ENCODE data around the gene EPB42.

EPB42 gene

DNA sequence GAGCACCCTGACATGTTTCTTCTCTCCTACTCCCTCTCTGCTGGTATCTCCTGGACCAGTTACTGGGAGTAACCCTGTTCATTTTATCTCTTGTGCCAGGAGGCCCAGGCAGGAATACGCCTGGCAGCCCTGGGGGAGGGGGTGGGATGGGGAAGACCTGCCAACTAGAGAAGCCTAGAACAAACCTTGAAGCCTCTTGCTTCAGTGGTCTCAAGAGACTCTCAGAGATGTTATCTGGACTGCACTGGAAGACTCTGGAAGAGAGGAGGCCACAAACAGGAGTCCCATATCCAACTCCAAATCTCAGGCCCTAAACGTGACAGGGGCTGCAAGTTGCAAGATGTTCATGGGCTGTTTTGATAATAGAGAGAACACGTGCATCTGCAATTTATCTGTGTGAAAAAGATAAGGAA, at the start of gene EPB42:
EPB42 (minus strand) TSS at position 28 of the 413 bp plus-strand sequence. CDS start 193 bp downstream, outside the sequence.
- DNase-seq: no peak

DNA sequence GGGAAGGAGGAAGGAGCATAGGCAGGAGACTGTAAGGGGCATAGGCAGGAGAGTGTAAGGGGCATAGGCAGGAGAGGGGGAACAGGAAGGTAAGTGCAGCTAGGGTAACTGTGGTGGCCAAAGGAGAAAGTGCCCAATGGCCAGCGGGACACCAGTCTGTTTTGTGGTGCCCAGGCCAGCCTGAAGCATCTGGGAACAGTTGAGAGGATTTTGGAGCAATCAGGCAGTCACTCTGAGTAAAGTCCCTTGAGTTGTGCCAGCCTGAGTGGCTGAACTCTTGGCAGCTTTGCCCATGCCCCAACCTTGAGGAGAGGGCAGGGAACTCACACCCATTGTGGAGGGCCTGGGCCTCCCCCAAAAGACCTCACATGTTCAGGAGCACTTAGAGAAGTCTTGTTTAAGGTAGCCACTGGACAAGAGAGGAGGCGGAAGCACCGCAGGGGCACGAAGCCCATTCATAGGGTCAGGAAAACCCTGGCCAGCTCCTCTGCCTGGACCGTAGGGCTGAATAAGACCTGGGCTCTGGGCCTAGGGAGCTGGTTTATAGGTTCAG, 49.4 kb upstream of the EPB42 start:
- DNase-seq: no peak

DNA sequence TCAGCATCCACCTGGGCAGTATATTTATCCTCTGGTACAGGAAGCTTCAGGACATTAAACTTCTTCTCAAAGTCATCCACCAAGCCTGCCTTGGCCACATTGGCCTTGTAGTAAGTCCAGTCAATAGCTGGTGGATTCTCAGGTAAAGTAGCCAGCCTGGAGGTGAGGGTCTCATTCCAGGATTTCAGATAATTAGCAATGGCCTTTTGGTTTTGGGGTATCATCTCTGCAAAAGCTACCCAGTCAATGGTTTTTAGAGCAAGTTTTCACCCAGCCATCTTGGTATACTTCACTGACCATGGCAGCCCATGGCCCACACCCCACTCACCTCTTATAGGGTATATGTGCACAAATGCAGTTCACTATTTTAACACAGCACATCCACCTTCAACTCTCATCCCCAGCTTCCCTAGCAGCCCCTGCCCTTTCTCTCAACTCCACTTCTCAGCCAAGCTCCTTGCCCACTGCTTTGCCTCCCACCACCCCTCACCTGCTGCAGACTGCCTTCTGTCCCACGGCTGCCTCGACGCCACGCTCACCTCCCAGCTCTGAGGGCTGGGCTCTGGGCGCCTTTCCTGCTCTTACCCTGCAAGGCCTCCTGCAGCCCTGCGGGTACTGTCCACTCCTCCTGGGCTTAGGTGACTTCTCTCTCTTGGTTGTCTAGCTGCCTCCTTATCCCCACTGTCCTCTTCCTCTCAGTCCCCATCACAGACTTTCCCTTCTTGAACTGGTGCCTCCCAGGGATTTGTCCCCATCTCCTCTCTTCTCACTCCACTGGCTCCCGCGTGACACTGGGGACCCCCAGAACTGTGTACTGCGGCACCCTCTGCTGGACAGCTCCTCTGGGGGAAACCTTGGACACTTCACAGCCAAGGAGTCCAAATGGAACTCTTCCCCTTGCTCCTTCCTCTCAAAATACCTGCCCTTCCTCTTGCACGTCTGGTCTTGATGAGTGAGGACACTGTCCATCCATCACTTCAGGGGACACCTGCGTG, 47.6 kb upstream of the EPB42 start:
- DNase-seq: no peak

DNA sequence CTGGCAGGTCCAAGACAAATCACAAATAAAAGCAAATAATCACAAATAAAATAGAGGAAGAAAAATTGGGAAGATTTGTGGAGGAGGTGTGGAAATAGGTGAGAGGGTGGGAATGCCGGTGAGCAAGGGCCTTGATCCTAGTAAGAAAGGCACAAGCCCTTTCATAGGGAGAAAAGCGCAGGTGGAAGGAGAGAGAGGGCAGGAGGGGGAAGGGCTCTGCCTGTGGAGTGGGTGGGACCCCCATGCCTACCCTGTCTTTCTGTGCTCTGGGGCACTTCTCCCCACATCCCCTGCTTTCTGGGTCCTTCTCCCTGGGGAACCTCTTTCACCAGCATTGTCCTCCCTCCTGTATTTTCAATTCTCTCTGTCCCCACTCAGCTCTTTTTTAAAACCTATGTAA, 46.6 kb upstream of the EPB42 start:
- no peak for DNase-seq

DNA sequence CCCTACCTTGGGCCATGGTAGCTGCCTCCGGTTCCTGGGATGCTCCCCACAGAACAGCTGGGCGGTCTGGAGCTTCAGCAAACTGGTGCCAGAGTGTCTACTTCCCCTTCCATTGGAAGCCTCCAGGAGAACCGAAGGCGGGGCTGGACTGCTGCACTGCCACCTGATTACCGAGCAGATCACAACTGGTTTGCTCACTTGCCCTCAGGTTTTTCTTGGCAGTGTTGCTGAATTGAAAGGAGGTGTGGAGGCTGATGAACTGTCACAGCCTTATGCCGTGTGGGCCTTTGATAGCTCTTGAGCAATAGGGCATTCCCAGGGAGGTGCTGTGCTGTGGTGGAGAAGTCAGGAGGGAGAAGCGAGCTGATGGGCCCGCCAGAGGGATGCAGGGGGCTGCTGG, 46.0 kb upstream of the EPB42 start, which contains the start of gene TGM5:
TGM5 (minus strand) TSS at position 95 of the 400 bp plus-strand sequence; CDS start at position 16, 79 bp downstream.
- no peak for DNase-seq

DNA sequence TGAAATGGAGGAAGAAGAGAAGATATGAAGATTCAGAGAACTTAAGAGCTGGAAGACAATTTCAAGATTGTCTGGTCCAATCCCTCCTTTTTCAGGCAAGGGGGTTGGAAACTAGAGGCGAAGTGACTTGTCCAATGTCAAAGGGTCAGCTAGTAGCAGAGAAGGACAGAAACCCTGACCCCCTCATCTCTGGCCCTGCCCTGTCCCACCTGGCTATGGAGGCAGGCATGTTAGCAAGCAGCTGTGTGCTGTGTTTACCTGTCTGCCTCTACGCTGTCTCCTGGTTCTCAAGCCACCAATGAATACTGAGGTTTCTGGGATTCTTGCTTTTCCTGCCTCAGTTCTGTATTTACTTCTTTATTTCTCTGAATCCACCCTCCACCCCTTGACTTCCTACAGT, 45.6 kb upstream of the EPB42 start:
- DNase-seq: no peak

DNA sequence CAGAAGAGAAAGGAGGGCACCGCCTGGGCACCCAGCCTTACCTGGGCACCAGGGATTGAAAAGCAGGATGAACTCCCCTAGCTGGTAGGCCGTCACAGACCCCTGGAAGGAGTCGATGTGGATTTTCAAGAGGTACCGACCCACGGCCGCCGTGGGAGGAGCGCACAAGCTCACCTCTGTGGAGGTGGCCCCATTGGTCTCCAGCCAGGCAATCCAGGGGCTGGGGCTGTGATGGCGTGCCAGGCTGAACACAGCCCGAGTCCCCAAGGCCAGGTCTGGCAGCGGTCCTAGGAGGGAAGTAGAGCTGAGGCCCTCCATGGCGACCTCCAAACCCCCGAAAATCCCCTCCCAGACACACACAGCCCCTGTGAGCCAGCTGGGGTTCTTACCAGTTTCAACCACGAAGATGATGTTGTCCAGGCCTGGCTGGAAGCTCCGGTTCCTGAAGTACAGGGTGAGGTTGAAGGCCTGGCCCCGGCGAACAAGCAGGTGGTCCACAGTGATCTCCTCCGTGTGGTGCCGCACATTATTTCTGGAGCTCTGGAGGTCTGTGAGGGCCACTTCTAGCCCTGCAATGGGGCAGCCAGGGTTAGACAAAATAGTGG, 39.3 kb upstream of the EPB42 start:
- DNase-seq: no peak

DNA sequence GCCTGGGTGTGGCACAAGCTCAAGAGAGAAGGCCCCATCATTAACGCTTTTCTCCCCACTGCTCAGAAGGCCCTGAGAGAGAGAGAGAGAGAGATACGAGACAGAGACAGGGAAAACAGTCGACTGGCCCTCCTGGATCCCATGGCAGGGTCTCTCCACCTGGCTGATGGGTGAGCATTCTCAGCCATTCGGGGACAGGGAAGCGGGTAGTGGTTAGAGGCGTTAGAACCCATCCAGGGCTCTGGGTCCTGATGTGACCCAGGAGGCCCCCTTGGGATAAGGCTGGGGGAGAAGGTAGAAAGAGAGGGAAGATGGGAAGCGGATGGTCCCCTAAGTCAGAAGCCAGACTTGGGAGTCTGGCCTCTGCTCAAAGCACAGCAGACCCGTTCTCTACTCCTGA, 38.0 kb upstream of the EPB42 start:
- DNase-seq: no peak

DNA sequence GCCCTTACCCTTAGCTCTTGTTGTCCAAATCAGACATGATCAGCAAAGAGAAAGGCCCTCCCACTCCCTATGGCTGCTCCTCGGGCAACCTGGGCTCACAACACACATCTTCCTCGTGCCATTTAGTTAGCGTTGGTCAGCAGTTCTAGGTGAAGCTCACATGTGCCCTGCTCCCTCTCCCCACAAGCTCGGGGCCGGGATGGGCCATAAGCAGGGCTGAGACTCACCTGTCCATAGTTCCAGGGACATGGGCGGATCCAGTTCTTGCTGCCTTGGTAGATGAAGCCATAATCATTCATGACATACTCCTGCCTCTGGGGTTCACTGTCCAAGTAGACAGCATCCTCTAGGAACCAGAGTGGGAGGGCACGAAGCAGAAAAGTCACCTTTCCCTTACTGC, 35.5 kb upstream of the EPB42 start:
- no peak for DNase-seq

DNA sequence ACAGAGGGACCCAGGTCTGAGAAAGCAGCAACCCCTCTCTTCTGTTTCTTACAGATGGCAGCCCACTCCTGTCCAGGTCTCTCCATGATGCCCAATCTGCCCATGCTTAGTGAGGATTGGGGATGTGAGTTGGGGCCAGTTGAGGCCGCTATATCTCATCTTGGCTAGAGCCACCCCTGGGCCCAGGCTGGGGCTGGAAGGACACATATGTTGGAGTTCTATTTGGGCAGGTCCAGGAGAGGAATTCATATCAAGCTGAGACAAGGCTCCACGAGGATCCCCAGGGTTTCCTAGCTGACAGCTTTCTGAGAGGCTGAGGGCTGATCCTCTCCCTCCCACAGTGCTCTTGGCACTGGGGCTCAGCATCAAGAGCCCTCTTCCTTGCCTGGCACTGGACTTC, 34.6 kb upstream of the EPB42 start:
- no peak for DNase-seq

DNA sequence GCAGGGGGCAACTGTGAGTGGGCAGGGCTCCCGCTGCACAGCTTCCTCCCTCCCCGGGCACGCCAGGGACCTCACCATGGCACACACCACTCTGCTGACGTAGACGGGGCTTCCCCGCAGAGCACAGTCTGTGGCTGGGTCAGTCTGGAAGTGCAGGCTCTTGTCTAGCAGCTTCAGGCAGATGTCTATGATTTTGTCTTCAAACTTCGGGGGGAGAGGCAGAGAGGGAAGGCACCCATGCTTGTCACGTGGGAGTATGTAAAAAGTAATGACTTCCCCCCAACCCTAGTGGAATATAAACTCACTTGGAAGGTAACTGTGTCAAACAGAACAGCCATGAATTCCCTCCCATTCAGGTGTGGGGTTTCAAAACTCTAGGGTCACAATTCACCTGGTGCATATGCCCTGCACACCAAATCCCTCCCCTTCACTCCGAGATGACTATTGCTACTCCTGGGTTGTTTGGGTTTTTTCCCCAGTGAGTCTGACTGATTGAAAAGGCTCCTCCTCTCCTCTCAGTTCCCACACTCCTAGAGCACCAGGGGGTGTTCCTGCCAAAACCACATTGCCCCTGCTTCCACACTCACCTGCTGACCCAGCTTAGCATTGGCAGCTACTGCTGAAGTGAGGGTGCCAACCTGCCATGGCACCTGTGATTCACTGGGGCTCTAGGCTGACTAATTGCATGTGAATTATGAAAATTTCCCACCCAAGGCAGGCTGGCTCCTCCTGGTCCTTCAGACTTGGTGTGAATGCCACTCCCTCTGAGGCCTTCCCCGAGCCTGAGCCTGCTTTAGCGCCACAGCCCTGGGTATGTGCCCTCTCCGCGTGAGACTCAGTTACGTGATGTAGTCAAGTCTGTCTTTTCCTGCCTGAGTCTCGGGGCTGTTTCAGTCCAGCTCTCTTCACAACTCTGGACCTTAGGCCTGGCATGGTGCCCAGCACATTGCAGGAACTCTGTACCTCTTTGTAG, 32.9 kb upstream of the EPB42 start:
- DNase-seq: no peak

DNA sequence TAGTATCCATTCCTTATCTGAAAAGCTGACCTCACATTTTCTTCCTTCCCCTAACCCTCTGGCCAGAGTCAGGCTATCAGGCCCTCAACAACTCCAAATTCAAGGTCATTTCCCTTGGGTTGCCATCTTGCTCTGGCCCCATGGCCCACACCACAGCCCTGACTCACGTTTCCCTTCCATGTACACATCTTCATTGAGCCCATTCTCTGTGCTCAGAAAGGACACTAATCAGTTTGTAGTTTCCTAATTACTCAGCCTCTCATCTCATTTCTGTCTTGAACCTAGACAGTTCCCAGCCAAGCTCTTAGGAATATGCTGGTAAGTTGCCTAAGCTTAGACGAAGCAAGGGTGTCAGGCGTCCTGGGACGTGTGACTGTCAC, 31.0 kb upstream of the EPB42 start:
- DNase-seq: no peak

DNA sequence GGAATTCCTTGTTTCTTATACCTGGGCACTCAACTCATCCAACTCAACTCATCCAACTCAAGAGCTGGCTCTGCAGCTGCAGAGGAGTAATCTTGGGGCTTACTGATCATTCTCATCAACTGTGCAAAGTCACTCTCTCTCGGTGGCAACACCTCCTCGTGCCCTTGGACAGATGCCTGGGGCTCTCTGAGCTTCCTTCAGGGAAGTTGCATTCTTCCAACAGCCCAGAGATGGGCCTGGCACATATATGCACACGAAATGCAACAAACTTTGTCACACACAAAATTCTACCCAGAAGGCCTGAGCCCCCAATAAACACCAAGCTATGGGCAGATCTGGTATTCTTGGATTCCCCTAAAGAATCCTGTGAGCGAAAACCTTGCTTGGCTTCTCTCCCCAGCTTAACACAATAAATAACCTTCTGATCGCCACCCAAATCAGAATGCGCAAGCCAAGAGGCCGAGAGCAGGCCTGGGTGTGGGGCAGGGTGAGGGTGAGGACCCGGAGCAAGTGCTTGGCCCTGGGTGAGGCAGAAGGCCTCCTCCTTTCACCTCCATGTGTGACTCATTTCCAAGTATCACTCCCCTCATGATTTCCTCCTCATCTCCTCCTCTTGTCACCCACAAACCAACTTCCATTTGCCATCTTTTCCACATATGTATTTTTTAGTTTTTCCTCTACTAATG, 30.5 kb upstream of the EPB42 start:
- DNase-seq: no peak

DNA sequence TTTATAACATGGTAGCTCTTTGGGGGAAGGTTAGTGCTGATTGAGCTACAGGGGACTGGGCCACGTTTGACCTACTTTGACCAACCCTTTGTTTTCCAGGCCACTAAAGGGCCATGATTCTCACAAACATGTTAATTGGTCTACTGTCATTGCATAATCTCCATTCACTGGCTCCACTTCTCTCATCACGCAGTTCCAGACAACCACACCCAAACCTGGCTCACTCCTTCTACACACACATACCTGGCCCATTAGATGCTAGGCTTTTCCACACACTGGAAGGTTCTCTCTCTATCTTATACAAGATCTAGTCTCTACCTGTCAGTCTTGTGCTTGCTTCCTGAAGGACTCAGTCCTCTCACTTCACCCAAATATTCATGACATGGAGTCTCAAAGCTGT, 30.0 kb upstream of the EPB42 start:
- no peak for DNase-seq

DNA sequence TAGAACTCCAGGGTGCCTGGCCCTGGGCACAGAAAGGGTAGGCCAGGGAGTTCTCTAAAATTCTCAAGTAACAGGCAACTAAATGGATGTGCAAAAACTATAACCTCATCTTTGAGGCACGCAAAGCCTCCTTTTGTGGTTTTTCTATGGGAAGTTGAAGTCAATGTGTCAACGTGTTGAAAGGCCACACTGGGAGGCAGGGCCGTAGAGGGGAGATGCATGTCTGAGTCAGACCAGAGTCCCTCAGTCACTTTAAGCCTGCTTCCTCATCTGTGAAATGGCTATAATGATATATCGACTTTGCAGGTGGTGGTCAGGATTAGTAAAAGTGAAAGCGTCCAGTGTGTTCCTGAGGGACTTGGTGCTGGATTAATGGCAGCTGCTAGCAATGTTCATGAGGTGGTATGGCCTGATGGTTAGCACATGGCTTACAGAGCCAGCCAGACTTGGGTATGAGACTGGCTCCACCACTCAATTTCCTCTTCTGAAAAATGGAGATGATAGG, 28.9 kb upstream of the EPB42 start:
- no peak for DNase-seq

DNA sequence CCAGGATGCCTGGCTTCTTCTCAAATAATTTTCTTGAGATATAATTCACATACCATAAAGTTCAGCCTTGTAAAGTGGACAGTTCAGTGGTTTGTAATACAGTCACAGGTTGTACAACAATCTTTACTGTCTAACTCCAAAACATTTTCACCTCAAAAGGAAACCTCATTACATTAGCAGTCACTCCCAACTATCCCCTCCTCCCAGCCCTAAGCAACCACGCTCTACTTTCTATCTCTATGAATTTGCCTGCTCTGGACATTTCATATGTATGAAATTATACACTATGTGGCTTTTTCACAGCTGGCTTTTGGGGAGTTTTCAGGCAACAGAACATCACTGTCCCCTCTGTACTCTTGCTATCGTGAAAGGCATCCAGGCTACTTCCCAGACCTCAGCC, 28.4 kb upstream of the EPB42 start:
- no peak for DNase-seq

DNA sequence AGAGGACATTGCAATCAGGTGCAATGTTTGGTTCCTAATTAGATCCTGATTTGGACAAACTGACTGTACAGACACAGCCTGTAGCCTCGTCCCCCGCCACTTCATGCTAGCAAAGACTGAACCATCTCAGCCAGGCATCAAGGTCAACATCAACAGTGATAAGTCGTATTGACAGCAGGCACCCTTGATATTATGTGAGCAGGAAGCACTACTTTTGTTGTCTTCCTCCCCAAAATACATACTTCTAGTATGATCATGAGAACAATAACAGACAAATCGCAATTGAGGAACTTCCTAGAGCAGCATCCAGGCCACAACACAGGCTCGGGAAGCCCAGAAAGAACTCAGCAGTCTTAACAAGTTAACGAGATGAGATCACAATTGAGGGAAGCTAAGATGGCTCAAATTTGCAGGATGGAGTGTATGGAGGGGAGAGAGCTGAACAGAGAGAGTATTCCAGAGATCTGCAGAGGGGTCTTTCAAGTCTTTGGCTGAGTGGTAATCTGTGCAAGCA, 25.5 kb upstream of the EPB42 start:
- DNase-seq: no peak

DNA sequence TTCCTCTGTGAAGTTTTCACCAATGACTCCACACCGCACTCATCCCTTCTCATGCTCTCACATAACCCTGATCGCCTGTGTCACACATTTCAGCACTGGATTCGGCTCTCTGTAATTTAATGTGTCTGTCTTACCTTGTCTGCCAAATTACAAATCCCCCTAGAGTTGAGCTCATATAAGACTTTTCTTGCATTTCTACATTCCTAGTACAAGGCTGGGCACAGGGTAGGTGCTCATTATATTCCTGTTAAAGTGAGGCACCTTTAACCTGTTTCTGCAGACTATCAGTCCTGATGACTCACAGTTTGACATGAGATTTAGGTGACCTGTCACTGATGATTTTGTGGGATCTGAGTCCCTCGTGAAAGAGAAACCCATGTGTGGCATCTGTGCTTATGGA, 23.3 kb upstream of the EPB42 start:
- no peak for DNase-seq

DNA sequence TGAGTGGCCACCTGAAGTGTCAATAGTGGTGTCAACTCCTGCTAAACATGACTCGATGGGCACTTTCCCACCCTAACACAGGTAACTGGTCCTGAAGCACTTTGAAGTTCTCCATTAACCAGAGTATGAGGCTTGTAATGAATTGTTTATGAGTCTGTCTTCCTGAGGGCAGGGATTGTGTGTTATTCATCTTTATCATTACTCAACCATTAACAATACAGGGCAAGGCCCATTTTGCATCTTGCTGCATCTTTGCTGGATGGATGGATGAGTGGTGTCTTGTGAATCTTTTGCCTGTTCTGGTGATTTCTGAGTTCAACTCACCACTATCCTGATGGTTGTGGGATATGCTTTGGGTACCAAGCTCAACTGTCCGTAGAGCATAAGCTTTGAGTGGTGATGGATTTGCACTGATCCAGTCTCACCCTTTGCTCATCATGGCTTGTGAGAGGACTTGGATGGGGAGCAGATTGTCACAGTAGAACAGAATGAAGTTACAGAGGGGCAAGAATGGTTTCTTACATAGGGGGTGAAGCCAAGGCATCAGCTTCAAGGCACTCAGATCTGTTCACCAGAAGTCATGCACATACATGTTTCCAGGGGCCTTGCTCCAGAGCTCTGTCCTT, 22.3 kb upstream of the EPB42 start:
- DNase-seq: no peak

DNA sequence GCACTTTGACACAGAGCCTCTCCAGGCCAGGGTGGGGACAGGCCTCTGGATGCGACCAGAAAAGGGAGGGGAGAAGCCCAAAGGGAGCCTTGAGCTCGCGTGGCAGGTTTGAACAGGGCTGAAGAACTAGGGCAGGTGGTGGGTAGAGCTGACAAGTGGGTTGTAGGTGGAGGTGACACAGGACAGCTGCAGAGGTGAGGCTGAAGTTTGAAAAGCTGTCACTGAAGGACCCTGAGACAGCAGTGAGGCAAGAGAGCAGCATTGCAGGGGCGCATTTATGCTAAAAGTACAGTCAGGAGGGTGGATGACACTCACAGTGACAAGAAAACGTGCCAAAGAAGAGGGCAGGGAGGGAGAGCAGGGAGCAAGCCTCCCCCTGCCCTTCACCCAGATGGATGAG, 21.8 kb upstream of the EPB42 start:
- DNase-seq: no peak

DNA sequence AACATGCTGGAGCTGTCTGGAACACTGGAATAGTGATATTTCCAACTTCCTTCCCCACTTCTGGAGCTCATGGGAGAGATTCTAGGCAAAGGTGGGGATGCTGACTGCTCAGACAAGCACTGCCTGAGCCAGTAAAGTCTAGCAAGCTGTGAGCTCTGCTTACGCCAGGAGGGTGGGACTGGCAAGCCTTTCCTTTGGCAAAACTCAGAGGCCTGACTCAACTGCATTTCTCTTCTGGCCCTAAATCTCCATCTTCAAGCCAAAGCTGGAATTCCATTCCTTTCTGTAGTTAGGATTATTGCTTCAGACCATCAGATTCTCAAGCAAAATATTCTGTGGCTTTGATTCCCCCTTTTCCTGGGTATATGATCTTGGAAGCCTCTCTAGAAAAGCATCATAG, 20.3 kb upstream of the EPB42 start:
- no peak for DNase-seq

All from NCI-H1930 (cell line).